ENCODE results near the gene TMOD2.

DNA sequence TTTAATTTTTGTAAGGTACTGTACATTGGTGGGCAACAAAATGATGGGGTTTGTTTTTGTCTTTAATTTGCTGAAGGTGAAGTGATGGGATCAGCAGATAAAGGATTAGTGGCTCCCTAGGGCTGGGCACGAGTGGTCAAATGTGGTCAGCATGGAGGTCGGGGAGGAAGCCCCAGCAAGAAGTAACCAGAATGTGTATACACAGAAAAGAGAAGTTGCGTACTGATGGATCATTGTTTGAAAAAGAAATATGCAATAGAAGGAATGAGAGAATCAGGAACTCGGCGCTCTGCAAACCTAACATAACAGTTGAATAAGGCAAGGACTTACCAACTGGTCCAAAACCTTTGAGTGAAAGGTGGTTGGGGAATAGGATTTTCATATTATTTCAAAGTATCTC lies 1.5 kb downstream of the TMOD2 start:
- no peak for TF ChIP-seq EZH2phosphoT487 (IDR thresholded peaks at IDR 0.05; ENCODE audit: borderline replicate concordance)
- TF ChIP-seq, protein P1, sequence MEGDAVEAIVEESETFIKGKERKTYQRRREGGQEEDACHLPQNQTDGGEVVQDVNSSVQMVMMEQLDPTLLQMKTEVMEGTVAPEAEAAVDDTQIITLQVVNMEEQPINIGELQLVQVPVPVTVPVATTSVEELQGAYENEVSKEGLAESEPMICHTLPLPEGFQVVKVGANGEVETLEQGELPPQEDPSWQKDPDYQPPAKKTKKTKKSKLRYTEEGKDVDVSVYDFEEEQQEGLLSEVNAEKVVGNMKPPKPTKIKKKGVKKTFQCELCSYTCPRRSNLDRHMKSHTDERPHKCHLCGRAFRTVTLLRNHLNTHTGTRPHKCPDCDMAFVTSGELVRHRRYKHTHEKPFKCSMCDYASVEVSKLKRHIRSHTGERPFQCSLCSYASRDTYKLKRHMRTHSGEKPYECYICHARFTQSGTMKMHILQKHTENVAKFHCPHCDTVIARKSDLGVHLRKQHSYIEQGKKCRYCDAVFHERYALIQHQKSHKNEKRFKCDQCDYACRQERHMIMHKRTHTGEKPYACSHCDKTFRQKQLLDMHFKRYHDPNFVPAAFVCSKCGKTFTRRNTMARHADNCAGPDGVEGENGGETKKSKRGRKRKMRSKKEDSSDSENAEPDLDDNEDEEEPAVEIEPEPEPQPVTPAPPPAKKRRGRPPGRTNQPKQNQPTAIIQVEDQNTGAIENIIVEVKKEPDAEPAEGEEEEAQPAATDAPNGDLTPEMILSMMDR (conservative IDR thresholded peaks at IDR 0.05; ENCODE audit: low read length), result no peak

Data from Loucy (cell line).